Measurements from ENCODE around the gene ZPBP. TPM values are rescaled to one million over a fixed set of nuclear protein-coding genes. Genes with fewer than 3 reads are reported as not detected.

Gene ZPBP
- polyA plus RNA-seq, 6 donors from 2014 or later, result not detected

Other genes with a start within 250 kb of the ZPBP start
- 100 to 1,000 TPM; 127 to 347 (median 205) TPM for gene IKZF1, start 211.5 kb upstream of the ZPBP start, polyA plus RNA-seq (ENCODE audit: low read depth in 6 of 6)